Left lobe of liver (tissue), 2 donors: ENCODE measurements around the gene STING1. TPM values are rescaled to one million over a fixed set of nuclear protein-coding genes. Genes with fewer than 3 reads are reported as not detected.
A peak's percentile ranks its signal among the peaks of the same experiment; 100 is the strongest.
"Not testable (repeated sequence)": the region's sequence is repeated elsewhere in the genome, so short reads cannot be mapped to it uniquely, and the experiment has no call there.

Source experiments
- ATAC-seq: fragments of 200-7000 bp; cut with Tn5 transposase; one replicate; pipeline ENCODE4 v1.9.1; 2020; ENCODE audit warnings: mild to moderate bottlenecking, moderate library complexity
- DNase-seq: peaks from one replicate; pipeline ENCODE4 v3.0.0-alpha.2; 2020; ENCODE audit warnings: low spot score
- total RNA-seq: library from RNA; stranded (reverse); gene quantifications from one replicate; pipeline ENCODE4 v1.2.1, GENCODE V29; 2021
- donor health status: DM: no; HTN: no; CAD: no; lungs with moderate emphysema.
- donor health status: DM: no; HTN: yes; CAD: no.

Gene STING1
- 8.0 TPM for total RNA-seq

DNA sequence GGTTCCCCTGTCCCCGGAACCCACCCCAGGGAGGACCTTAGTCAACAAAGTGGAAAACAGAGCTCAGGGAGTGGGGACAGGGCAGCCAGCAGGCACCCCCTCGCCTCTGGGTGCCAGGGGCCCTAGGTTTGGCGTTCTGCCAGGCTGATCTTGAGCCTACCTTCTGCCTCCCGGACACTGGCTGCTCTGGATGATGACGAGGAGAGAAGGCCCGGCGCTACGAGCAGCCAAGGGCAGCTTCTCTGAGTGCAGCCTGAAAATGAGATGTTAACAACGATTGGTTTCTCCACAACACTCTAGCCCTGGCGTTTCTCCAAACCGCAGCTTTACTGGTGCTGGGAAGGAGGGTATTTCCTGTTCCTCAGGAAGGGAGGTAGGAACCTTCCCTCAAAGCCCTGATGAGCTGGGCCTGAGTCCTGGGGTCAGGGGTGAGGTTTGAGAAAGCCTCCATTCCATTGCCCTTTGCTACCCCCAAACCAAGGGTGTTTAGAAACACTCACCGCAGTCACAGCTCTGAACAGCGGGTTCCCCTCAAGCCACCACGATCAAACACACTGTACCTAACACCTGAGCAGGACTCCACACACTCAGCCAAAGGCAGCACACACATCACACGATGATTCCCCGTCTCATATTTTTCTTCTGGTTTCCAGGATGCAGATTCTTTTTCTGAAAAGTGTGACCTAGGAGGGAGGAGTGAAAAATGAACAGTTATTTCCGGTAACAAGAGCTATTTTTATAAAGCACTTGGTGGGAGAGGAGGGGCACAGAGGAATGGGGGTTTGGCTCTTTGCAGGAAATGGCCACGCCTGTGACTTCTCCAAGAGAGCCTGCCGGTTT is at the start of gene STING1:
TSS of gene STING1 (minus strand) at position 709 of the 840 bp plus-strand sequence. CDS start 1,054 bp downstream, outside the sequence.
- DNase-seq: peak; percentile 54
- ATAC-seq: peak; percentile 56

DNA sequence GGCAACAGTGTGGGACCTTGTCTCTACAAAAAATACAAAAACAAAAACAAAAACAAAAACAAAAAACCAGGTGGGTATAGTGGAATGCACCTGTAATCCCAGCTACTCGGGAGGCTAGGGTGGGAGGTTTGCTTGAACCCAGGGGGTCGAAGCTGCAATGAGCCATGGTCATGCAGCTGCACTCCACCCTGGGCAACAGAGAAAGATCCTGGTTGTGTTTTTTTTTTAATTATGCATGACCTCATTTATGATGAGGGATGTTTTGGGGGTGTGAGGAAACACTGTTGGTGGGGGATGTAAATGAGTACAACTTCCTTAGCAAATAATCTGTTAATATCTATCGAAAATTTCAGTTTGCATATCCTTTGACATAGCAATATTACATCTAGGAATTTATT is 49.2 kb upstream of the STING1 start:
- ATAC-seq (no peak), DNase-seq (no peak)

DNA sequence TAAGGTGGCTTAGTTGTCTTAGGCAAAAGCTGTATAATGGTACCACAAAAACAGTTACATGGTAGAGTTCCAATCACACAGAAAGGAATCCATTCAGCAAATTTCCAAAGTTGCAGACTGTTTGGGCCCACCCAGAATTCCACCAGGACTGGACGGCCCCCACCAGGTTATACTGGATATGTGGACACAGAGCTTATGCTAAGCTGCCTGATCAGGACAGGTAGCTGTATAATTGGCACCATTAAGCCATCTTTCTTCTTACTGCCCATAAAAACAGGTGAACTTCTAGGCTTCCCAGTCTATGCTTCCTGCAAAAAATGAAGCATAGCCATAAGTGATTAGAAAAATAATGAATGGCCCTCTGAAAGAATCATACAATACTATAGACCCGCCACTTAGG is 47.5 kb upstream of the STING1 start:
- DNase-seq, ATAC-seq: not testable (repeated sequence)

DNA sequence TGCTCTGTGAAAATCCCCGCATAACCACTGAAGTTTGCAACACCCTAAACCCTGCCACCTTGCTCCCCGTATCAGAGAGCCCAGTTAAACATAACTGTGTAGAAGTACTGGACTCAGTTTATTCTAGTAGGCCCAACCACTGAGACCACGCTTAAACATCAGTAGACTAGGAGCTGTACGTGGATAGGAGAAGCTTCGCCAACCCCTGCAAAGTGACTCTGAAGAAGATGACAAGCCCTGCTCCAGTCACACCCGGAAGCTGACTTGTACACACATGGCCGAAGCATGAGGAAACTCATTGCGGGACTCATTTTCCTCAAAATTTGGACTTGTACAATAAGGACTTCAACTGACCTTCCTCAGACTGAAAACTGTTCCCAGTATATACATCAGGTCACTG is 46.1 kb upstream of the STING1 start:
- not testable (repeated sequence) for DNase-seq, ATAC-seq

DNA sequence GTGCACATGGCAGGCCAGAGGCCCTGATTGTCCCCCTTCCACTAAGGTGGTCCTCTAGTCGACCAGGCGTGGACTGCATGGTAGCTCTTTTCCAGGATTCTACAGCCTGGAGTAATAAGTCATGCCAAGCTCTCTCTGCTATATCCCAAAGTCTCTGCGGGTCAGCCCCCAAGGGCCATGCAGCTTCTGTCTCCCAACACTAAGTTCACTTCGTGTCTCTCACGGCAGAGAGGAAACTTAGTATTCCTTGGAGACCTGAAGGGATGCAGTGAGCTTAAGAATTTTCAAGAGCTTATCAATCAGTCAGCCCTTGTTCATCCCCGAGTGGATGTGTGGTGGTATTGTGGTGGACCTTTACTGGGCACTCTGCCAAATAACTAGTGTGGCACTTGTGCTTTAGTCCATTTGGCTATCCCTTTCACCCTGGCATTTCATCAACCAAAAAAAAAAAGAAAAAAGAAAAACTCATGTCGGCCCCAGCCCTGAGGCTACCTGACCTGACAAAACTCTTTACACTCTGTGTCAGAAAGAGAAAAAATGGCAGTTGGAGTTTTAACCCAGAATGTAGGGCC is 45.4 kb upstream of the STING1 start:
- not testable (repeated sequence) for ATAC-seq, DNase-seq

DNA sequence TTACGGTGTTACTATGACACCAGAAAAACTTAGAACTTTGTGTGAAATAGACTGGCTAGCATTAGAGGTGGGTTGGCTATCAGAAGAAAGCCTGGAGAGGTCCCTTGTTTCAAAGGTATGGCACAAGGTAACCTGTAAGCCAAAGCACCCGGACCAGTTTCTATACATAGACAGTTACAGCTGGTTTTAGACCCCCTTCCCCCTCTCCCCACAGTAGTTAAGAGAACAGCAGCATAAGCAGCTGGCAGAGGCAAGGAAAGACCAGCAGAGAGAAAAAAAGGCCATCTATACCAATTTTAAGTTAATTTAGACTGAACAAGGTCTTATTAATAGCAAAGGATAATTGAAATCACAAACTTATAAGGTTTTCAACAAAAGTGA is 44.5 kb upstream of the STING1 start:
- ATAC-seq, DNase-seq: not testable (repeated sequence)

DNA sequence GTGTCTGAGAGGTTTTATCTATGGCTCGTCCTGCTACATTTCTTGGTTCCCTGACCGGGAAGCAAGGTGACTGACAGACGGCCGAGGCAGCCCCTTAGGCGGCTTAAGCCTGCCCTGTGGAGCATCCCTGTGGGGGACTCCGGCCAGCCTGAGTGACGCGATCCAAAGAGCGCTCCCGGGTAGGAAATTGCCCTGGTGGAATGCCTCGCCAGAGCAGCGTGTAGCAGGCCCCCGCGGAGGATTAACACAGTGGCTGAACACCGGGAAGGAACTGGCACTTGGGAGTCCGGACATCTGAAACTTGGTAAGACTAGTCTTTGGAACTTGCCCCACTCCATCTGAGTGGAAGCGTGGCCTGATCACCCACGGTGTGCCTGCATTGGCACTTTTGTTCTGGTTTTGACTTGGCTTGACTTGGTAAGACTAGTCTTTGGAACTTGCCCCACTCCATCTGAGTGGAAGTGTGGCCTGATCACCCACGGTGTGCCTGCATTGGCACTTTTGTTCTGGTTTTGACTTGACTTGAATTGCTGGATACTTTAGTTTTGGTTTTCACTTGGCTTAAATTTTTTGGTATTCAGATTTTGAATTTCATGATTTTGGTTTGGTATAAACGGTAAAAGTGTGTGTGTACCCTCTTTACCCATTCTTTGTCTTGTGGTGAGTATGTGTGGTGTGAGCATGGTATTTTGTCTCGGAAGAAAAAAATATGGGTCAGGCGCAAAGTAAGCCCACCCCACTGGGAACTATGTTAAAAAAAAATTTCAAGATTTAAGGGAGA is 43.9 kb upstream of the STING1 start:
- DNase-seq, ATAC-seq: not testable (repeated sequence)

DNA sequence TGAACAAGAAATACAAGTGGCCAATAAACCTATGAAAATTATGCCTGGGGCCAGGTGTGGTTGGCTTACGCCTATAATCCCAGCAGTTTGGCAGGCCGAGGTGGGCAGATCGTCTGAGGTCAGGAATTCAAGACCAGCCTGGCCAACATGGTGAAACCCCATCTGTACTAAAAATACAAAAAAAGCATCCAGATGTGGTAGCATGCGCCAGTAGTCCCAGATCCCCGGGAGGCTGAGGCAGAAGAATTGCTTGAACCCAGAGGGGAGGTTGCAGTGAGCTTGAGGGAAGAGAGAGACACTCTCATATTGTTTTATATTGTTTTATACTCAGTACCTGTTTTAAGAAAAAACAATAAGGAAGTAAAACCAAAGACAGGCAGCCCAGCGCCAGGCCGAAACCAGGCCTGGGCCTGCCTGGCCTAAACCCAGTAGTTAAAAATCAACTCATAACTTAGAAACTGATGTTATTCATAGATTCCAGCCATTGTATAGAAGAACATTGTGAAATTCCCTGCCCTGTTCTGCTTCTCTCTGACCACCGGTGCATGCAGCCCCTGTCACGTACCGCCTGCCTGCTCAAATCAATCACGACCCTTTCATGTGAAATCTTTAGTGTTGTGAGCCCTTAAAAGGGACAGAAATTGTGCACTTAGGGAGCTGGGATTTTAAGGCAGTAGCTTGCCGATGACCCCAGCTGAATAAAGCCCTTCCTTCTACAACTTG is 43.2 kb upstream of the STING1 start:
- DNase-seq, ATAC-seq: not testable (repeated sequence)

DNA sequence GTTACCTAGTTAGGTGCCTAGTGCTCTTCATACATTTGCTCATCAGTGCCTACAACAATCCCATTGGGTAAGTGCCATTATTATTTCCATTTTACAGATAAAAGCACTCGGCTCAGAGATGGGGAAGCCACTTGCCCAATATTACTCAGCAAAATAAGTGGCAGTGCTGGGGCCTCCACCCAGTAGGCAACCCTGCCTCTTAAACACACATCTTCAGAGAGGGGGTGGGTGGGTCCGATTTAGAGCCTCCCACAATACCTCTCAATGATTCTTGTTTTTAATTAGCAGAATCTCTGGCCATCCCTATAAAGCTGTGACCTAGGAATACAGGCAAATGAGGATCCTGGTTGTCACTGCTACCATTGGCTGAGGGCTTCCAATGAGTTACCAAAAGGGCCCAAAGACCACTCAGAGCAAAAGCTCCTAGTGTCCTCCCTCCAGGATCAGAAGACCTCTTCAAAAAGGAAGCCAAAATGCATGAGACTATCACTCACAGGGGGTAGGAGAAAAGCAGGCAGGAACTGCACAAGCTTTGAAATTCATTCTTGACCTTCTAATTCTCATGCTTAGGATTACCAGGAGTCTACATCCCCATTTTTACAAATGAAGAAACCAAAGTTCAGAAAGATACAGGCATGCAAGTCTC is 42.5 kb upstream of the STING1 start:
- no peak for ATAC-seq
- no peak for DNase-seq

DNA sequence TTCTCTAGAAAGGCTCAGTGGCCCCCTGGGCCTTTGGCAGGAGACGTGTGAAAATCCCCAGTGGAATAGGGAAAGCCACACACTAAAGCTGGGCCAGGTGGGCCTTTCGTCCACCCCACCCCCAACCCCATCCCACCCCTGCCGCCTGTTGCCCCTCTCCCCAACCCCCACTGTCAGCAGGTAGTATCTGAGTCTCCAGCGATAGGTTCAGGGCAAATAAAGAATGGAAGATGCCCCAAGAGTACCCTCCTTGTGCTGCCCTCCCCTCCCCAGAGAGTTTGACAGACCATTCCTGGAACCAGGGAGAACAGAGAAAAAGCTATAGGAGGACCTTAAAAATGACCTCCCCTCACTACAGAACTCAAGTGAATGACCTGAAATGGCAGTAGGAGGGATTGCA is 41.9 kb upstream of the STING1 start:
- no peak for DNase-seq
- ATAC-seq: no peak

DNA sequence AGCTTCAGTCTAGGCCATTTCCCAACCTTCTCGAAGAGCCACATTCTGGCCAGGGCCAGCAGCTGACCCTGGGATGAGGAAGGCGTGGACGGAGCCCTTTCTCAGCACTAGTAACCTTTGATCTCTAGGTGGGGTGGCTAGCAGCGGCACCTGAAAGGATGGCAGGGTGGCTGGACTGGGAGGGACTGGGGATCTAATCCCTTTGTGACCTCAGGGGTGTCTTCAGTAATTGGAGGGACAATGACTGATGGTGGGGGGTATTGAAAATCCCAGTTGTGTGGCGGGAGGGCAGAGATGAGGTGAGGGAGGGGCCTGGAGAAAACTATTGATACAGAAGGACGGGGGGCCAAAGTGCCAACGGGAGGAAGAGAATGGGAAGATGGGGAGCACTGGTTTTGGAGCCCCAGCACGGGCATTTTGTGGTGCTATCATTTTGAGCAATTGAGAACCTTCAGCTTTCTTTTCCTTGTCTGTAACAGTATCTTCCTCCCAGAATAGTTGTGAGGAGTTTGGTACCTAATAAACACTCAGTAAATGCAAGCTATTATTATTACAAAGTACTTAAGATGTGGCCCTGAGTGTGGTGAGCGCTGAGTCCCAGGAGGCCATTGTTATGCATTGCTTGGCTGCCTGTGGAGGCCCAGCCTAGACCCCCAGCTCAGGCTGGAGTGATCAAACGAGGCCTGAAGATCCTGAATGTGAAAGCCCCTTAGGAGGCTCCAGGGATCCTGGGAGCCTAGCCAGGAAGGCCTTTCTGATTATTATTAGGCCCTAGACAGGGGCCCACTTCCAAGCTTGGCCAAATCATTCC is 41.3 kb upstream of the STING1 start:
- DNase-seq (no peak), ATAC-seq (no peak)

DNA sequence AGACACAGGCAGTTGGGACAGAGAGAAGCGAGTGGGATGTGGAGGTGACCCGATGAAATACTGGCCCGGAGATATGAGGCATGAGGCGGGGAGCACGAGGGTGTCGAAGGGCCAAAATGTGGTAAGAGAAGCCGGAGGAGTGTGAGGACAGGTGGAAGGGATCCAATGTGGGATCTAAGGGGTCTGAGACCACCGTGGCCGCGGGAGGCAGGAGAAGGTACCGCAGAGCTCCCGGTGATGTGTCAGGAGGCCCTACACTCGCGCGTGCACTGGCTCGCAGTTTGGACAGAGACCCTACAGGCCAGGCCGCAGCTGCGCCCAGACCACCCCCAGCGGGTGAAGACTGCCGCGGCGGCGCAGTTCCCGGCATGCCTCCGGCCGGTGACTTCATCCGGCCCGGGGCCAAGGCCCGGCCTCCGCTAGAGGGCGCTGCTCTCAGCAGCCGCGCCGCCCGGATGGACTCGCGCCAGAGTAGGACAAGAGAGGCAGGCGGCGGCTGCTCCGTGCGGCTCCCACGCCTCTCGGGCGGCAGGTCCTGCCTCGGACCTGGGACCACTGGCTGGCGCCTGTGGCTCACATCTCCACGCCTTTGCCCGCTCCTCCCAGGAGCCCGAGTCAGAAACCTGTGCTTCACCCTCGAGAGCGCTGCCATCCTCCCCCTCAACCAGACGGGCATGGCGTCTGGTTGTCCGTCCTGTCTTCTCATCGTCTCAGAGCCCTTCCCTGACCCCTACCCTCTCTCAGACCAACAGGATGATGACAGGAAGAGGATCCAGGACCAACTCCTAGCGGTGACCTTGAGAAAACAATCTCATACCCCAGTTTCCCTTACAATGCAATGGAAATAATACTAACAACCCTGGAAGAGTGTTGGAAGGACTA is 35.4 kb upstream of the STING1 start:
- ATAC-seq: peak; percentile 92
- DNase-seq: peak; percentile 94

DNA sequence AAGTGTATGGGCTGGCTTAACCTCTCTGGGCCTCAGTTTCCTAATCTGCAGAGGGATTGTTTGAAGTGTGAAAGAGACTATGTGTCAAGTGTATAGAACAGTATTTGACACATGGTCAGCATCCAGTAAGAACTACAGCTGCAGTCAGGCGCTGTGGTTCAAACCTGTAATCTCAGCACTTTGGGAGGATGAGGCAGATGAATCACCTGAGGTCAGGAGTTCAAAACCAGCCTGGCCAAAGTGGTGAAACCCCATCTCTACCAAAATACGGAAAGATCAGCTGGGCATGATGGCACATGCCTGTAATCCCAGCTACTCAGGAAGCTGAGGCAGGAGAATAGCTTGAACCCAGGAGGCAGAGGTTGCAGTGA is 31.9 kb upstream of the STING1 start:
- DNase-seq (no peak), ATAC-seq (no peak)

DNA sequence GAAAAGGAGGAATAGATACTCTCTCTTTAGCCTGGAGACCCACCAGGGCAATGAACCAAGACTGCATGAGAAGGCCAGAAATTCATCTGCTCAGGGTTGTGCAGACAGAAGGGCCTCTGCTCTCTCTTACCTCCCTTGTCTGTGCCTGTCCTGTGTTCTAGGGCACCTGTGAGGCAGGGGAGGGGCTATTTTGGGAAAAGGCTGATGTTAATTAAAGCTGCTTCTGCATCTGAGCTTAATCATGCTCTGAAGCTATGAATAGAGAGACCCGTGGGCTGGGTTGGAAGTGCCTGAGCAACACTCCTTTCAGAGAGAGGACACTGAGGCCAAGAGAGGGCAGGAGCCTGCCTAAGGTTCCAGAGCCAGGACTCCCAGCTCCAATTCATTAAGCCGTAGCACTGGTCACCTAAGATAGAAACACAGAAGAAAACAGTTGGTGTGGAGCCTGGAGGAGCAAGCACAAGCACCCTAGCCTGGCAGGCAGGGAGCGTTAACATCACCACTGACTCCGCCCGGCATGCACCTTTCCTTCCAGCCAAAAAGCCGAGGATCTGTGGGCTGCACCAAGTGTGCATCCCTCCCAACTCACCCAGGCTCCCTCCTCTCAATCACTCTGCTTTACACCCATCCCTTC is 31.4 kb upstream of the STING1 start:
- ATAC-seq (no peak), DNase-seq (no peak)

DNA sequence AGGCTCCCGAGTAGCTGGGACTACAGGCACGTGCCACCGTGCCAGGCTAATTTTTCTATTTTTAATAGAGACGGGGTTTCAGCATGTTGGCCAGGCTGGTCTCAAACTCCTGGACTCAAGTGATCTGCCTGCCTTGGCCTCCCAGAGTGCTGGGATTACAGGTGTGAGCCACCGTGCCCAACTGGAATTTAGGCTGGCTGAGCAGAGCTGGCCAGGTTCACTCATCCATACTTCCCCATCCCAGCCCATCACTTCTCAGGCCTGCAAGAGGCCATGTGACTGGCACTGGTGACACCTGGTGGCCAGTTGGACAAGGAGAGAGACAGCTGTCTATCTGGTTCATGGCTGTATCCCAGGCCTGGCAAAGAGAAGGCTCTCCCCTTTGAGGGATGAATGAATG is 30.9 kb upstream of the STING1 start:
- DNase-seq: peak; percentile 83
- peak; percentile 89 for ATAC-seq

DNA sequence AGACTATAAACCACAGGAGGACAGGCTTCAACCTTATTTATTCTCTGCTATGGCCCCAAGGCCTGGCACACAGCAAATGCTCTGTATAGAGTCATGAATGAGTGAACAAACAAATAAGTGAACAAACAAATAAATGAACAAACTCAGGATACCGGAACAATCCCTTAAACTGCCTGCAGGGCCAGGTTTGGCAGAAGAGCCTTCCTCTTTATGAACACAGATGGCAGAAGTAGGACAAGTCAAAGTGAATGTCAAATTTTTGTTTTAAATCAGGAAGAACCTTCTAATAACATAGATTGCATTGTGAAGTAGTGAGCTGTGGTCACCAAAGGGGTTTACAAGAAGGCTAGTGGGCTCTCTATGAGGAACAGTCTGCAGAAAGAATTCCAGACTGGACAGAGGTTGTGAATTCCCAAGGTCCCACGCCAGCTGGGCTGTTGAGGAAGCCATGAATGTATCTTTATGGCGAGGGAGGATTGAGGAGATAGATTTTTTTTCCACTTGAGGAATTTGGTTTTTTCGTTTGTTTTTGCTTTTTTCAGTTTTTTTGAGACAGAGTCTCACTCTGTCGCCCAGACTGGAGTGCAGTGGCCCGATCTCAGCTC is 30.3 kb upstream of the STING1 start:
- ATAC-seq (no peak), DNase-seq (no peak)

DNA sequence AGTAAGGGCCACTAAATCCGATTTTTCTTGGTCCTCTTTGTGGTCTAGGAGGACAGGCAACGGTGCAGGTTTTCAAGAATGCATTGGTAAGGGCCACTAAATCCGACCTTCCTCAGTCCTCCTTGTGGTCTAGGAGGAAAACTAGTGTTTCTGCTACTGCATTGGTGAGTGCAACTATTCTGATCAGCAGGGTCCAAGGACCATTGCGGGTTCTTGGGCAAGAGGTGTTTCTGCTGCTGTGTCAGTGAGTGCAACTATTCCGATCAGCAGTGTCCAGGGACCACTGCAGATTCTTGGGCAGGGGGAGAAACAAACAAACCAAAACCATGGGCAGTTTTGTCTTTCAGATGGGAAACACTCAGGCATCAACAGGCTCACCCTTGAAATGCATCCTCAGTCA is 22.2 kb upstream of the STING1 start:
- ATAC-seq, DNase-seq: not testable (repeated sequence)

DNA sequence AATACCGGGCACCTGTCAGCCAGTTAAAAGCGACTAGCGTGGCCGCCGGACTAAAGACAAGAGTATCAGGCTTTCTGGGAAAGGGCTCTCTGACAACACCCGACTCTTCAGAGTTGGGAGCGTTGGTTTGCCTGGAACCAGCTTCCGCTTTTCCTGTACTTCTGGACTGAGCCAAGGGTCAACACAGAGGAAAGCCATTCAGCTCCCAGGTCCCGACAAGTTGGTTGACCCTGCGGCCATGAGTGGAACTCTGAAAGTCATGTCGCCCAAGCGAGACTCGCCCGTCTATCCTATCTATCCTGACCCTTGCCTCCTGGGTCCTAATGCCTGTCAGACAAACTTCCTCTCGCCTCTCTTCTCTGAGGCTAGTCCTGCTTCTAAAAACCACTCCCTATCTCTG is 21.3 kb upstream of the STING1 start:
- not testable (repeated sequence) for ATAC-seq
- peak; percentile 61 for DNase-seq
